ENCODE data around the gene FSCB.
"Not testable (repeated sequence)": the region's sequence is repeated elsewhere in the genome, so short reads cannot be mapped to it uniquely, and the experiment has no call there.

The FSCB gene

DNA sequence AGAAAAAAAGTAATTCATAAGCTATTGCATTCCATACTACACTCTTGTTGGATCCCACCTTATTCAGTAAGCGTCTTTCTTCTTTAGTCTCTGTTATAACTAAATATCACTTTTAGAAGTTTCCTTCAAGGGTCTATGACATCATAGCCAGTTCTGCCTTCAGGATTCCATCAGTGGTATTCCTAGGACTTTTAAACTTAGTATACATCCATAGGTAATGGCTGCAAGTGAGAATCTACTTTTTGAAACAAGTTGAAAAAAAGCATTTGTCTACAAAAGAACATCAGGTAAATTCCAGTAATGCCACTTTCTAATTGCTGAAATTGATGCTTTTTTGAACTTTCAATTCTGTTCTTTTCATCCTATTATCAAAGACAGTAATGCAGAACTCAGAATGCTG, at the start of gene FSCB:
TSS of gene FSCB (minus strand) at position 101 of the 400 bp plus-strand sequence. CDS start 296 bp downstream, outside the sequence.
- DNase-seq = no peak

DNA sequence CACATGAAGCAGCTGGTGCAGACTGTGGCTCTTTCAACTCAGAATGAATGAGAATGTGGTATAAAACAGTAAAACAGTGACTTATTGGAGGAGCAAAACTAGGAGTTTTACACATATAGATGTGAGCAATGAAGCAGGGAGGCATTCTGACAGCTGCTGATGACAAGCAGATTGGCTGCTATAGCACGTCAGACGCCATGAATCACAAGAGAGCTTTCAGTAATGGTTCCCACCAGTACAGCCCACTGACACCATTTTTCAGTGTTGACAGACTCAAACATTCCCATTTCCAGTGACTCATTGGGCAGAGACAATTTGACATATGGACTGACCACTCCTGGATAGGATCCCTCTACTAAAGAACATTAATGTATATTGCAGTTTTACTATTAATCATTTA, 24.6 kb upstream of the FSCB start:
- no peak for DNase-seq

- DNase-seq = peak in 1 of 2 experiments; percentile 47
Observed at GRCh38 chr14:44530475-44530874, 23.4 kb upstream of the FSCB start.

- DNase-seq = no peak
Observed at GRCh38 chr14:44529026-44529425, 21.9 kb upstream of the FSCB start.

- DNase-seq = no peak
Observed at GRCh38 chr14:44528180-44528579, 21.1 kb upstream of the FSCB start.

DNA sequence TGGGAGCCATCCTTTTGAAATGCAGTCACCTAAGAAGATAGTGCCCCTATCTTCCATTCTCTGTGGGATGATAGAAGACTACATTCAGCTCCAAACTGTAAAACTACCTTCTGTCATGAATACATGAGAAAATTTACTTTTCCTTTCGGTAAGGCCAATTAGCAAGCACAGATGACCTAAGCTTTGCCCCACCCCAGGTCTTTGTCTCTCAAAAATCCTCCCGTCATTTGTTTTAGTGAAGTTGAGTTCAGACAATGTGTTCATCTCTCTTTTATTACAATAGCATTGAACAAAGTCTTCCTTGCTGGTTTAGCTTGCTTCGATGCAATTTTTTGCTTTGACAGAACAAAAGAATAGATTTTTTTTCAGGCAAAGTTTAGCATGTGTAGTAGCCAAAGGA, 18.2 kb upstream of the FSCB start:
- DNase-seq = no peak

- DNase-seq = not testable (repeated sequence)
Observed at GRCh38 chr14:44515668-44516067, 8.6 kb upstream of the FSCB start.

GRCh38 chr14:44508834-44509233, 1.8 kb upstream of the FSCB start:
- peak in 1 of 2 experiments; percentile 62 for DNase-seq

DNA sequence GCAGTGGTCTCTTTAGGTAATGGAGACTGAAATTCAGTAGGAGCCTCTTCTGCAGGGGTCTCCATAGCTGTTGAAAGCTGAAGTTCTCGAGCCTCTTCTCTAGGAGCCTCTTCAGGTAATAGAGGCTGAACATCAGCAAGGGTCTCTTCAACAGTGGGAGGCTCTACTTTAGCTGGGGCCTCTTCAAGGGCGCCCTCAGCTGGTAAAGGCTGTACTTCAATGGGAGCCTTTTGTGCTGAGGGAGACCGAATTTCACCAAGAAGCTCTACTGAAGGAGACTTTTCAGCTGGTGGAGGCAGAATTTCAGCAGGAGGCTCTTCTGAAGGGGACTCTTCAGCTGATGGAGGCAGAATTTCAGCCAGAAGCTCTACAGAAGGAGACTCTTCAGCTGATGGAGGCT, 1.5 kb downstream of the FSCB start:
- no peak for DNase-seq

GRCh38 chr14:44497148-44497547, 9.9 kb downstream of the FSCB start:
- DNase-seq = no peak

DNA sequence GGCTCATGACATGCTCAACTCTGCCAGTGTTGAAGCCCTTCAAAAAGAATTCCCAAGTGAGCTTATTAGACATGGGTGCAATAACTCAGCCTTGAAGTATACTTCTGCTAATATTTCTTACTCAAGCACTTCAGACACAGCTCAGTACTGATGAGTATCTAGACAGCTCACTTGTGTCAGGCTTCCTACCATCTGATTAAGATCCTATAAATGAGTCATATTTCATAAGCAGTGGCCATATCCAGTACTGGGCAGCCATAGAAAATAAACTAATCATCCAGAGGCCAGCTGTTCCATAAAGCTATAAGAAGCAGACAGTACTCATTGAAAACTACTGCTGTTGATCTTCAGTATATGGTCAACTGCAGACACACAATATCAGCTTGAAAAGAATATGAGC, 12.9 kb downstream of the FSCB start:
- DNase-seq = peak; percentile 40 to 67

GRCh38 chr14:44490966-44491365, 16.1 kb downstream of the FSCB start:
- no peak for DNase-seq

- no peak for DNase-seq
Observed at GRCh38 chr14:44477953-44478352, 29.1 kb downstream of the FSCB start.

- no peak for DNase-seq
Observed at GRCh38 chr14:44468771-44469170, 38.3 kb downstream of the FSCB start.

- DNase-seq = peak; percentile 58 to 75
Observed at GRCh38 chr14:44463356-44464004, 43.6 kb downstream of the FSCB start.

DNA sequence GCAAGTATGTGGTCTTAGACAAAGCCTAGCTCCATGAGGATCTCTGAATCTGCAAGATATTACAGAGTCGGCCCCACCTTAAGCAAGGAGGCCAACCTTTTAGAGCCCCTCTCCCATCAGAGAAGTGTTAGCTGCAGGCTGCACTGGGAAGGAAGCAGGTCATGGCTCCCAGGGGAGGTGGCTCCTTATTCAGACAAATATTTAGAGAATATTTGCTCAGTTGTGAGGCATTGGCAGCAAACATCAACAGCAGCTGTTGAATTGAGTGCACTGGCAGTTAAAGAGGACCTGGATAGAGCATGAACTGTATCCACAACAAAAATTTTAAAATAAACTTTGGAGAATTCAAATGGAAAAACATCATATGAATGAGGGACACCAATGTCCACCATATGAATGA, 44.7 kb downstream of the FSCB start:
- DNase-seq = no peak

DNA sequence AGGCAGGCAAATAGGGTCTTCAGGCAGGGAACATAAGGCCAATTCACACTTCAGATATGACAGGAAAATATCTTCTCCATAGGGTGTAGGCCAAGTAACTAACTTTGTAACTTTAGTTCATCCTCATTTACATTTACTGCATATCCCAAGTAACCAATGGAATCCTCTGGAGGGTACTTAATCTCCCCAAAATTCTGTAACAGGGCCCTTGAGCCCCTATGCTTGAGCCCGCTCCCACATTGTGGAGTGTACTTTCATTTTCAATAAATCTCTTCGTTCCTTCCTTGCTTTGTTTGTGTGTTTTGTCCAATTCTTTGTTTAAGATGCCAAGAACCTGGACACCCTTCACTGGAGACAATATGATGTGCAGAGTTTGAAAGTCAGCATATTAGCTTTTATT, 45.3 kb downstream of the FSCB start:
- DNase-seq = no peak

Measured in NCI-H524 (cell line).